Stimulated activated CD4-positive, alpha-beta T cell treated with anti-CD3 and anti-CD28 coated beads, Interleukin-15, amount 100 ng/mL, for 1 hour (primary cell): ENCODE results near the gene COMMD1.
"Not testable (repeated sequence)": the region's sequence is repeated elsewhere in the genome, so short reads cannot be mapped to it uniquely, and the experiment has no call there.

Experiments used
- DNase-seq, 2 donors: peaks; one replicate each; pipeline ENCODE4 v3.0.0-alpha.2; 2020; ENCODE audit warnings: low read depth in 1 of 2, low spot score in 1 of 2

Gene COMMD1

DNA sequence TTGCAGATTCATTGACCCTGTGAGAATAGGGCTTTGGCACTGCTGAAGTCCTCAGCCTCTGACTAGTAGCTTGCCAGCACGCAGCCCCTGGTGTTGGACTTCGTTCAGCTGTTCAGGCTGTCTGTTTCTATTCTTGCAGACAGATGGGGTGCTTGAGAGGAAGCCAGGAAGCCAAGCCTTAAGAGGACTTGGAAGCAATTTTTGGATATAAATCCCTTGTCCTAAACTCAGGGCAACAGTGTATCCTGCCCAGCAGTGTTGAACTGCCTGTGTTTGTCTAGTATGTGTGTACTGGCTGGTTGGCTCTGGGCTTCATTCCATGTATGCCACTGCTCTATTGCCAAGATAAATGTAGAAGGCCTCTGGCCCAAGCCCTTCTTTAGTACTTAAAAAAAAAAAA, 108.6 kb downstream of the COMMD1 start:
- DNase-seq: no peak

DNA sequence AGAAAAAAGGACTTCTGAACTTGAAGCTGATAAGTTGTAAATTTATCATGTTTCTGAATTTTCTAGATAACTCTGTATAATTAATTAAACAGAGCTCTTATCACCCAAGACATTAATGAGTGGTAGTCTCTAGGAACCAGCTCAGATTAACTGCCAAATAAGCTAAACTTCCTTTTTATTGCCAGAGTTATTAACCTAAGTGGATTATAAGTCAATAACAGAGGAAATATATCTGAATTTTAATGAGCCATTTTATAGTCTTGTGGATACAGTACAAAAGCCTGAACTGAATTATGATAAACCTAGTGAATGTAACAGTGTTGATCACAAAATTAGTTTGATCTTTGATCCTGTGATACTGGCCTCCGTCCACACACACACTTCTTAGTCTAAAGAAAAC, 111.5 kb downstream of the COMMD1 start:
- no peak for DNase-seq

DNA sequence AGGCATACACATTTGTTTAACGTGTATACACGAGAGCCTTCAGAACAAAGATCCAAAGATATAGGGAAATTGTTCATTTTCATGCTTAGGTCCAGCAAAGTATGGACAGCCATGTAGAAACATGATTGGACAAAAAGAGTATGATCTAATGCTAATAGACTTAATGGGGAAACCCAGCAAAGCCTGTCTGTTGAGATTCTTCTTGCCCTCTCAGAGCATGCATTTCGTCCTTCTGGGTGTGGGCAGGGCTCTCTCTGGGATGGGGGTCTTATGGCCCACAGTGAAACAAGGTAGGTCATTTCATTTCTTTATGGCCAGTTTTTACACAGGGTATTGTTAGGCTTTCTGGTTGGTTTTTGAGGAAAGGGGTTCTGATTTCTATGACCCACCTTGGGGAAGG, 124.4 kb downstream of the COMMD1 start:
- no peak for DNase-seq

DNA sequence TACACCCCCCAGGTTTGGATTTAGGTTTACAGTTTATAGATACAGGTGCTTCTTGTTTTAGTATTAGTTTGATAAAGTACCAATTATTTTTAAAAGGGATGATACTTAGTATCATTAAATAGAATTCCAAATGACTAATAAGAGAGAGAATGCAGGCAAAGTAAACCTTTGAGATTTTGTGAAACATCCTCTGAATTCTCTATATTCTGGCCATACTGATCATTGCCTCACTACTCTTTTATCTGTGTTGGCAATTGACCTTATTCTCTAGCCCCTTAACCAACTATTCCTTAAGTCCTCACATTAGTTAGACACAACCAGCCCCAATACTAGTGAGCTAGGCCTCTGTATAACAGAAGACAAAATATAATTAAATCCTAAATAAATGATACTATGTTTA, 125.4 kb downstream of the COMMD1 start:
- no peak for DNase-seq

DNA sequence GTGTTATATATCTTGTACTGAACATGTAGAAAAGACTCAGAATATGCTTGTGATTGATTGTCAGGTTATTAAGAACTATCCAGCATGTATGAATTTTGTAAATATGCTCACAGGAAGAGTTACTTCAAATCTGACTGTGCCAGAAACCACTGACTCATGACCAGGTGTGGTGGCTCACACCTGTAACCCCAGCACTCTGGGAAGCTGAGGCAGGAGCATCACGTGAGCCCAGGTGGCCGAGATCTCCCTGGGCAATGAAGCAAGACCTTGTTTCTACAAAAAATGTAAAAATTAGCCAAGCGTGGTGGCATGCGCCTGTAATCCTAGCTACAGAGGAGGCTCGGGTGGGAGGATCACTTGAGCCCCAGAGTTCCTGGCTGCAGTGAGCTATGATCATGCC, 126.6 kb downstream of the COMMD1 start:
- DNase-seq: no peak

DNA sequence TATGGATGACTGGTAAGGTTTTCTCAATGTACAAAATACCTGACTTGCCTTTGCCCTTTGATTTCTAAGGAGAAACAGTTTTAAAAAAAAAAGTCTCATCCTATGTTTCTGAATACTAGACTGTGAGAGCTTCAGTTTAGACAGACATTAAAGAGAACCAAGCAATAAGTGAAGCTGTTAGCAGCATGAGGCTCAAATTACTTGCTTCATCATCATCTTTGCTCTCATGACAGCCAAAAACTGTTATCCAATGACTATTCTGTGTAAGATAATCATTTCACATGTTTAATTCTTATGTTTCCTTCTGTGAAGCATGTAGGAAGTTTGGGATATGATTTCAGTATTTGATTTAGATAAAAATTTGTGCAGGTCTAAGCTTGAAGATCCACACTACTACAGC, 129.2 kb downstream of the COMMD1 start:
- no peak for DNase-seq

DNA sequence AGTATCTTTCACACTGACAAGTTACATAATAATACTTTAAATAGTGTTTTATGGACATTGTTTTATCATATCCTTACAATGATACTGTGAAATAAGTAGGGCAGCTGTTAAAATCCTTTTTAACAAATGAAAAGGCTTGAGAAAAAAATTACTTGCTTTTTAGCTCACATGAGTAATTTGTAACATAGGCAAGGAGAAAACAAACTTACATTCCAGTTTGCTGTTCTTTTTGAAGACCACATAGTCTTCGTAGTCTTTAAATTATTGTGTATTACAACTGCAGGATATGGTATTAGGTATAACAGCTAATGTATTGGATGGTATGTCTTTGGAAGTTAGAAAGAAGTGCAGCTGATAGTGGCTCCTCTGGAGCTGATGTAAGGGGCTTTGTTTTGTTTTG, 130.8 kb downstream of the COMMD1 start:
- no peak for DNase-seq

DNA sequence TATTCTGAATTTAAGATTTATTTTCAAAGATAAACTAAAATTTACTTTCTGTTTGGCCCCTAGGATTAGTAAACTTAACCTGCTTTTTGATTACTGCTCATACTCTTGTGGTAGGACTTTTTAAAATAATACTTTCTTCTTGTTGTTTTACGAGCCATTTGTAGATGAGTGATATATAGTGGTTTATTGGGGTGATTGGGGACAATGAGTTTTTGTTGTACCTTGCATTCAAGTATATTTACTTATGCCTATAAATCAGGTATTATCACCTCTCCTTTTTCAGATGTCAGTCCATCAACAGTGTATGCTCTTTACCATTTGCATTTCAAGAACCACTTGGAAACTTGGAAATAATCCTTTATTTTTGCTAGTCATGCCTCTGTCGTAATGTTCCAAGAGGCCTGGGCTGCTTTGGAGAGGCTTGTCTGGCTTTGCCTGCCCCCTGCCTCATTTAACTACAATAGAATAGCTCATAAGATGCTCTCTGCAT, 131.3 kb downstream of the COMMD1 start:
- DNase-seq: no peak

DNA sequence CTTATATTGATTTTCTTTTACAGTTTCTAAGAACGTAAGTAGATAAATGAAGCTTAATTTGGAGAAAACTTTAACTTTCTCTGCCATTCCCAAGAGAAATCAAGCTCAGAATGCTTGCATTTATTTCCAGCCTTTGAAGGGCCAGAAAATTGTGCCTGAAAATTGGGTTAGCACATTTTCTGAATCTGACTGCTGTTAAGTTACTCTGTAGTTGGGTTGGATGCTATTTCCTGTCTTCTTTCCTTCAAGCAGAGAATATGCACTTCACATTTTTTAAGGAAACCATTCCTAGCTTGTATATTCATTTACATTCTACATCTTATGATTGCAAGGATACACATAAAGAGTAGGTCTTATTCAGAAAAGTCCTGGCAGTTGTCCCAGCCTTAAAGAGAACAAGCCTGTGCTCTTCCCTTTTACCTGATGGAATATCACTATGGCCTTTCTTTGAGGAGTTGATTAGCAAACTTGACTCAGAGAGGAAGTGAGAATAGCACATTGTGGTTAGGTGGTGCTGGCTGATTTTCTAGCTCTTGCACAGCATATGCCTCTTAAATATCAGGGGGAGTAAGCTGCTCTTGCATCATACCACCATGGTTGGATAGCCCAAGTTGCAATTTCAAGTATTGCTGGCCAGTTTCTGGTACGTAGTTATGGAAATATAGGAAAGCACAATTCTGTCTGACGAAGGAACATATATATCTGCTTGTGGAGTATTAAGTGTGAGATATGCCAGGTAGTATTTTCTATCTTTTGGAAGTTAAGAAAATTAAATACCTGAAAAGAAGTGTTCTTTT, 133.7 kb downstream of the COMMD1 start:
- DNase-seq: no peak

DNA sequence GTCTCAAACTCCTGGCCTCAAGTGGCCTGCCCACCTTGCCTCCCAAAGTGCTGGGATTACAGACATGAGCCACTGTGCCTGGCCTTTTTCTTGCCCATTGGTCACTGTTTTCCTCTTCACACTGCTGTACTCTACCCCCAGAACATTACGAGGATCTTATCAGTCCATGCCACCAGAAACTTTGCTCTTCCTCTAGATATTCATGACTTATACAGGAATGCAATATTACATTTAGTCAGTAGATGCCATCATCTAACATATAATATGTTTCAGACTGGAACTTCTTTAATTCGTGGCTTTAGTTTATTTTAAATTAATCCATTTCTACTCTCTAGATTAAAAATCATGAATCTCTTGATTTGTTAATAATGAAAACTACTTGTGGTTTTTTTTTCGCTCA, 135.5 kb downstream of the COMMD1 start:
- no peak for DNase-seq

DNA sequence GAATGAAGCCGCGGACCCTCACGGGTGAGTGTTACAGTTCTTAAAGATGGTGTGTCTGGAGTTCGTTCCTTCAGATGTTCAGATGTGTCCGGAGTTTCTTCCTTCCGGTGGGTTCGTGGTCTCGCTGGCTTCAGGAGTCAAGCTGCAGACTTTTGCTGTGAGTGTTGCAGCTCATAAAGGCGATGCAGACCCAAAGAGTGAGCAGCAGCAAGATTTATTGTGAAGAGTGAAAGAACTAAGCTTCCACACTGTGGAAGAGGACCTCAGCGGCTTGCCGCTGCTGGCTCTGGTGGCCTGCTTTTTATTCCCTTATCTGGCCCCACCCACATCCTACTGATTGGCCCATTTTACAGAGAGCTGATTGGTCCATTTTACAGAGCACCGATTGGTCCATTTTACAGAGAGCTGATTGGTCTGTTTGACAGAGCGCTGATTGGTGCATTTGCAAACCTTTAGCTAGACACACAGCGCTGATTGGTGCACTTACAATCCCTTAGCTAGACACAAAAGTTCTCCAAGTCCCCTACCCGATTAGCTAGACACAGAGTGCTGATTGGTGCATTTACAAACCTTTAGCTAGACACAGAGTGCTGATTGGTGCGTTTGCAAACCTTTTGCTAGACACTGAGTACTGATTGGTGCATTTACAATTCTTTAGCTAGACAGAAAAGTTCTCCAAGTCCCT, 136.4 kb downstream of the COMMD1 start:
- not testable (repeated sequence) for DNase-seq

DNA sequence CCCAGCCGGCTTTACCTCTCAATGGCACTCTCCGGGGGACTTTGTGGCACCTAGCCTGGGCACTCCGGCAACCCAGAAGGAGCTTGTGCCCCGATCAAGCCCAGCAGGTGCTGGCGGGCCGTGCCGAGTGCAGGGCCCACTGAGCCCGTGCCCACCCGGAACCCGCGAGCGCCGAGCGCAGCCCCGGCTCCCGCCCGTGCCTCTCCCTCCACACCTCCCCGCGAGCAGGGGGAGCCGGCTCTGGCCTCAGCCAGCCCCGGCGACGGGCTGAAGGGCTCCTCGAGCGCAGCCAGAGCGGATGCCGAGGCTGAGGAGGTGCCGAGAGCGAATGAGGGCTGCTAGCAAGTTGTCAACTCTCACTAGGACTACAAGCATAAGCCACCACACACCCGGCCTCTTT, 136.9 kb downstream of the COMMD1 start:
- no peak for DNase-seq

DNA sequence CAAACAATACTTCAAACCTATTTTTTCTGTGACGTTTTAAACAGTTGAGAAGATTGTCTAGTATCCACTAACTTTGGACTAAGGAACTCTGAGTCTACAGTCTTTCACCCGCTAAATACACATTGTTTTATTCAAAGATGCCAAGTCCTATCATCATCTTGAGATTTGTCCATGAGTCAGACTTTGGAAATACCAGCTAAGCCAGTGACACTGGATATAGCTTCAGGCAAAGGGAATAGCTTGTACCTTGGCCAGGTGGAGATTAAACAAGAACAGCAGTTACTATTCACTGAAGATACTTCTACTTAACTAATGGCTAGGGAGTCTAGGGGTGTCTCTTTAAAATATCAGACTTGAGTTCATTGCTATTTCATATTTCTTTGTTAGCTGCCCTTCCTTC, 137.5 kb downstream of the COMMD1 start:
- no peak for DNase-seq

DNA sequence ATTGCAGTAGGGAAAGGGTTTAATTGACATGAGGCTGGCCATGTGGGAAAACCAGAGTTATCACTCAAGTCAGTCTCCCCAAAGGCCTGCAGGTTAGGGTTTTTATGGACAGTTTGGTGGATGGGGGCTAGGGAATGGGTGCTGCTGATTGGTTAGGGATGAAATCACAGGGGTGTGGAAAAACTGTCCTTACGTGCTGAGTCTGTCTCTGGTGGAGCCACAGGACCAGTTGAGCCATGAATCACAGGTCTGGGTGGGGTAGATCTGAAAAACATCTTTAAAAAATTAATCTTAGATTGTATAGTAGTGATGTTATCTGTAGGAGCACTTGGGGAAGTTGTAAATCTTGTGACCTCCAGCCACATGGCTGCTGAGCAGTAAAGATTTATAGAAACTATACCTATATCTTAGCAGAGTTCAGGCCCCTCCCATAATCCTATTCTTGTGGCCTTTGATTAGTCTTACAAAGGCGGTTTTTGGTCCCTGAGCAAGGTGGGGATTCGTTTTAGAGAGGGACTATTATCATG, 139.6 kb downstream of the COMMD1 start:
- DNase-seq: no peak

DNA sequence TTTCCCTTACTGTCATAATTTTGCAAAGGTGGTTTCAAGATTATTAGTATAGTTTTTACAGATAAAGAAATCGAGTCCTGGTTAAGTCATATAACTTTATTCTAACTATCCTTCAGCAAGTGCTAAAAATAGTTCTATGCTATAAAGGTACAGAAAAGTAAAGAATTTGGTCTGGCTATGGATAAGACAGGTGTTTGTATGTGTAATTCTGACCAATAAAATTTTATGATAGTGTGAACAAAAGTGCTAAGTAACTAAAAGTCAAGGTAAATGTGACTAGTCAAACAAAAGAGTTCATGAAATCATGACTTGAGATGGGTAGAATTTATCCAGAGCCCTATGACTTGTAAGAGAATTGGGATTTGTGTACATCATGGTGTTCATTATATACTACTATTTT, 140.7 kb downstream of the COMMD1 start:
- no peak for DNase-seq

DNA sequence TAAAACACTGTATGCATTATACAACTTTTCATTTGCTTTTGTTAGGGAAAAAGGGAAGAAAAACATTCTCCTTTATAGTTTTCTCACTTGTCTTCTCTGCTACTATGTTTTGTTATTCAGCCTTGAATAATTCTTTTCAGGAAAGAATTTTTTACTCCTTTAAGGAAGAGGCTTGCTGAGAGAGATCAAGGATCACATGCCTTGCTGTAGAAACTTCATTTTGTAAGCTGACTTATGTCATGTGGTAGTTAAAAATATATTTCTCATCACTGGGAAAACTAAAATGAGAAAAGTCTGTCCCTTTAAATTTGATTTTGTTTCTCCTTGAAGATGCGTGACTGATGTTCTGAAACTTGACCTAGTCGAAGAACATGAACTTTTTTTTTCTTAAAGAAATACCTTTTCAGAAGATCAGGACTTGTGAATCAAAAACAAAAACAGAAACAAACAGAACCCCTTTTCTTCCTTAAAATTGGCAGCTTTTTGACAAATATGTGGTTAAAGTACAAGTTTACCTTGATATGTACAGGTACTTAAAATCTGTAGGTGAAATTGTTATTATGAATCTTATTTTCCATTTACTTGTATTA, 145.1 kb downstream of the COMMD1 start:
- no peak for DNase-seq

DNA sequence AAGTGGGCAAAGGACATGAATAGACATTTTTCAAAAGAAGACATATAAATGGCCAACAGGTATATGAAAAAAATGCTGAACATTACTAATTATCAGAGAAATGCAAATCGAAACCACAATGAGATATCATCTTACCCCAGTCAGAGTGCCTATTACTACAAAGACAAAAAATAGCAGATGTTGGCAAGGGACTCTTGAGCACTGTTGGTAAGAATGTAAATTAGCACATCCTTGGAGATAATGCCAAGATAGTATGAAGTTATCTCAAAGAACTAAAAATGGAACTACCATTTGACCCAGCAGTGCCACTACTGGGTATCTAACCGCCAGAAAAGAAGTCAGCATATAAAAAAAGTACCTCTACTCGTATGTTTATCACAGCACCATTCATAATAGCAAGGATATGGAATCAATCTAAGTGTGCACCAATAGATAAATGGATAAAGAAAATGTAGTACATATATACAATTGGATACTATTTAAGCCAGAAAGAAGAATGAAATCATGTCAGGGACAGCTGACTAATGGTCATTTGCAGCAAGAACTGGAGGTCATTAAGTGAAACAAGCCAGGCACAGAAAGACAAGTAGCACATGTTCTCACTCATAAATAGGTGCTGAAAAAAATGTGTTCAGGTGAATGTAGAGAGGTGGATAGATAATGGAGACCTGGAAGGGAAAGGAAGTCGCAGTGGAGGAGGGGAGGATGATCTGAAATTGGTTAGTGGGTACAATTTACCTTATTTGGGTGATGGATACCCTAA, 148.7 kb downstream of the COMMD1 start:
- DNase-seq: no peak

DNA sequence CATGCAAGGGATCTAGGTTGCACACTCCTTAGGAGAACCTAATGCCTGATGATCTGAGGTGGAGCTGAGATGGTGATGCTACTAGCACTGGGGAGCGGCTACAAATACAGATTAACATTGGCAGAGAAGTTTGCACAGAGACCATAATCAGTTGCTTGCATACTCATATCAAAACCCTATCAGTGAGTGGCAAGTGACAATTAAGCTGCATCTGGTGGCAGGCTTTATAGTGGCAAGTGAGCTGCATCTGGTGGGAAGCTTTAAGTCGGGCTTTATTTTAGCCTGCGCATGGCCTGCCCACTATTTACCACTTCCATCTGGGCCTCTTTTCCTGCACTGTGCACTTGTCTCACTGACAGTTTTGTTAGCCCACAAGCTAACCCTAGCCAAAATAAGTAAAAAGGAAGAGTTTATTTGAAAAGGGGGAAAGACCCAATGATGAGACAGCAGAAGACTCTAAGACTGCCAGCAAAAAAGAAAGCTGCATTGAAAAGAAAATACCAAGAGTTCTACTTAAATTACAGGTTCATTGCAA, 149.5 kb downstream of the COMMD1 start:
- DNase-seq: no peak

DNA sequence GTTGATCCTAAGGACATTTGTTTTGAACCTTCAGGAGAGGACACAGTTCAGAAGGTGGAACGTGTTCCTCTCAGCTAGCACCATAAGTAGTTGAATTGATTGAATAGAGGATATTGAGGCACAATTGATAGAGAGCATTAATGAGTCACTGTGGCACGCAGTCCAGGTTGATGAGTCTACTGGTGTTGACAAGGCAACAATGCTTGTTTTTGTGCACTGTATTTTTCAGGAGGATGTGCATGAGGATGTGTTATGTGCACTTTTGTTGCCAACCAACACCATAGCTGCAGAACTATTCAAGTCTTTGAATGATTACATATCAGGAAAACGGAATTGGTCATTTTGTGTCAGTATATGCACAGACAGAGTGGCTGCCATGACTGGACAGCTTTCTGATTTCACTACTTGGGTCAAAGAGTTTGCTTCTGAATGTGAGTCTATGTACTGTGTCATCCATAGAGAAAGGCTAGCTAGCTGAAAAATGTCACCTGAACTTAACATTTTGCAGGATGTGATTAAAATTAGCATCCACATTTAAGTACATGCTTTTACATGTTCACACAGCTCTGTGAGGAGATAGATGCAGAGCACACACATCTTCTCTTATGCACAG, 150.4 kb downstream of the COMMD1 start:
- no peak for DNase-seq

DNA sequence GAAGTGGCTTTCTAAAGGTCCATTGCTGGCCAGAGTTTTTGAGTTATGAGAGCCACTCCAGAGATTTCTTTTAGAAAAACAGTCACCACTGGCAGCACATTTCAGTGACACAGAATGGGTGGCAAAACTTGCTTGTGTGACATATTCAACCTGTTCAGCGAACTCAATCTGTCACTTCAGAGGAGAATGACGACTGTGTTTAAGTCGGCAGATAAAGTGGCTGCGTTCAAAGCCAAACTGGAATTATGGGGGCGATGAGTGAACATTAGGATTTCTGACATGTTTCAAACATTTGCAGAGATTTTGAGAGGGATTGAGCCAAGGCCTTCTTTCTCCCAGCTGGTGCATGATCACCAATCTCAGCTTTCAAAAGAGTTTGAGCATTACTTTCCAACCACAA, 150.9 kb downstream of the COMMD1 start:
- no peak for DNase-seq

DNA sequence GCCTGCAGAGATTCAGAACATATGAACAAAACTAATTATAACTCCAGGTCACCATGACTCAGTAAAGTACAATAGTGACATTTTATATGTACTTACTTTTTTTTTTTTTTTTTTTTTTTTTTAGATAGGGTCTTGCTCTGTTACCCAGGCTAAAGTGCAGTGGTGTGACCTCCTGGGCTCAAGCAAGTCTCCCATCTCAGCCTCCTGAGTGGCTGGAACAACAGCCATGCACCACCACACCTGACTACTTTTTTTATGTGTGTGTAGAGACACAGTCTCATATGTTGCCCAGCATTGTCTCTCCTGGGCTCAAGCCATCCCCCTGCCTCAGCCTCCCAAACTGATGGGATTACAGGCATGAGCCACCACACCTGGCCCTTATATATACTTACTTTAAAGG, 159.8 kb downstream of the COMMD1 start:
- no peak for DNase-seq
